Endothelial cell of umbilical vein (primary cell): ENCODE measurements around the gene TNS2. TPM values are rescaled to one million over a fixed set of nuclear protein-coding genes. Genes with fewer than 3 reads are reported as not detected.
A peak's percentile ranks its signal among the peaks of the same experiment; 100 is the strongest.

Experiments
- BruUV-seq: library from RNA; stranded (reverse); fragments of 400-500 nt; replicated peaks from 2 replicates; lab custom pipeline; 2021; lab: Mats Ljungman, UMichigan
- CTCF ChIA-PET: fragments of 300-600, 350-600 bp; sonication (Branson Sonifier 250); formaldehyde crosslinking; loops from one replicate; lab custom pipeline; 2021; ENCODE audit warnings: antibody characterized with exemption, inconsistent platforms; lab: Charles Lee
- POLR2A ChIA-PET: fragments of 300-600, 350-600 bp; sonication (Branson Sonifier 250); formaldehyde crosslinking; loops from one replicate; lab custom pipeline; 2021; ENCODE audit warnings: antibody characterized with exemption, inconsistent platforms; lab: Charles Lee
- DNase-seq: peaks from one replicate; pipeline ENCODE4 v3.0.0-alpha.2; 2011; ENCODE audit warnings: low read depth, low spot score
- FAIRE-seq: peaks from 2 replicates; lab custom pipeline; 2011; peaks lifted over from hg19 to GRCh38; lab: Jason Lieb, UNC
- H2AFZ ChIP-seq: 2 replicates; pipeline ENCODE4 v1.6.0; 2012; ENCODE audit warnings: low read depth, low read length, control low read depth, inconsistent platforms
- H3K27ac ChIP-seq: 2 replicates; pipeline ENCODE4 v1.5.1; 2011; ENCODE audit warnings: low read depth, mild to moderate bottlenecking, control low read depth, low read length, moderate library complexity; ENCODE audit not compliant: insufficient read depth
- H3K27me3 ChIP-seq, 2 experiments: 2 replicates each; pipeline versions ENCODE4 v1.6.0 to v1.6.1; 2011; ENCODE audit warnings: low read length in 2 of 2, mixed read lengths in 1 of 2; ENCODE audit not compliant: control insufficient read depth in 2 of 2, insufficient read depth in 2 of 2
- H3K36me3 ChIP-seq, 2 experiments: 2 replicates in 1 of 2; 3 replicates in 1 of 2; pipeline ENCODE4 v1.5.1; 2011; ENCODE audit warnings: low read length in 2 of 2, mild to moderate bottlenecking in 1 of 2, moderate library complexity in 1 of 2; ENCODE audit not compliant: control insufficient read depth in 2 of 2, insufficient read depth in 2 of 2; ENCODE audit errors: extremely low read depth in 1 of 2
- H3K4me1 ChIP-seq: 3 replicates; pipeline ENCODE4 v1.5.1; 2011; ENCODE audit warnings: mild to moderate bottlenecking, low read length; ENCODE audit not compliant: control insufficient read depth, insufficient read depth; ENCODE audit errors: extremely low read depth
- H3K4me2 ChIP-seq: 2 replicates; pipeline ENCODE4 v1.6.1; 2011; ENCODE audit warnings: low read length, control low read depth, mixed read lengths; ENCODE audit not compliant: insufficient read depth
- H3K4me3 ChIP-seq, 3 experiments: fragments of 200-600 bp in 1 of 3; sonication (generic), shearing (Covaris generic) in 1 of 3; replicated peaks in 1 of 3; 2 replicates each; pipeline ENCODE4 v1.5.1; 2011 to 2016; ENCODE audit warnings: control low read depth in 3 of 3, low read length in 3 of 3, mild to moderate bottlenecking in 2 of 3, inconsistent platforms in 1 of 3, low read depth in 1 of 3, moderate library complexity in 1 of 3; ENCODE audit not compliant: insufficient read depth in 1 of 3
- H3K79me2 ChIP-seq: 2 replicates; pipeline ENCODE4 v1.6.0; 2012; ENCODE audit warnings: low read length, inconsistent platforms; ENCODE audit not compliant: control insufficient read depth, insufficient read depth
- H3K9ac ChIP-seq: replicated peaks from 2 replicates; pipeline ENCODE3; 2011; ENCODE audit warnings: low read length, control low read depth; ENCODE audit not compliant: insufficient read depth; ENCODE audit errors: extremely low read depth
- H3K9me1 ChIP-seq: replicated peaks from 3 replicates; pipeline ENCODE4 v1.6.0; 2011; ENCODE audit warnings: mild to moderate bottlenecking, low read length; ENCODE audit not compliant: control insufficient read depth, insufficient read depth; ENCODE audit errors: extremely low read depth
- H3K9me3 ChIP-seq: replicated peaks from 2 replicates; pipeline ENCODE4 v1.5.1; 2012; ENCODE audit warnings: low read length, inconsistent platforms; ENCODE audit not compliant: control insufficient read depth, insufficient read depth
- H4K20me1 ChIP-seq: replicated peaks from 2 replicates; pipeline ENCODE3; 2011; ENCODE audit warnings: mild to moderate bottlenecking, low read length; ENCODE audit not compliant: control insufficient read depth, insufficient read depth; ENCODE audit errors: extremely low read depth
- EZH2 ChIP-seq: IDR thresholded peaks from 2 replicates; pipeline ENCODE4 v1.6.1; 2012; ENCODE audit warnings: borderline replicate concordance, low read depth, mild to moderate bottlenecking, moderate library complexity, low read length, inconsistent platforms; ENCODE audit not compliant: severe bottlenecking
- FOS ChIP-seq: IDR thresholded peaks from 2 replicates; pipeline ENCODE4 v1.6.1; 2011; ENCODE audit warnings: mild to moderate bottlenecking, low read length, moderate library complexity, borderline replicate concordance; ENCODE audit not compliant: insufficient read depth
- GATA2 ChIP-seq: IDR thresholded peaks from 2 replicates; pipeline ENCODE4 v1.7.0; 2011; ENCODE audit warnings: low read depth, mild to moderate bottlenecking, moderate library complexity, mixed read lengths, low read length; ENCODE audit not compliant: insufficient read length, insufficient read depth
- MAX ChIP-seq: IDR thresholded peaks from 2 replicates; pipeline ENCODE4 v1.6.1; 2011; ENCODE audit not compliant: insufficient read depth, insufficient read length
- dilution Hi-C: fragments of 300-500 bp; cut with MboI; formaldehyde crosslinking; loops from one replicate; pipeline ENCODE4 v1.15.0; 2019; ENCODE audit warnings: low sequenced_read_pairs; ENCODE audit not compliant: extremely low pct_ligation_motif_present
- intact Hi-C: fragments of 100-400 bp; cut with micrococcal nuclease; formaldehyde crosslinking; loops from one replicate; pipeline ENCODE4 v1.10.0; 2022
- polyA plus RNA-seq, 4 experiments: library from polyadenylated mRNA; depleted of rRNA in 3 of 4; stranded (reverse) in 3 of 4; unstranded in 1 of 4; fragments of >200 nt; gene quantifications; 2 replicates each; pipeline versions ENCODE4 v1.2.1 to v1.2.3, GENCODE V29; 2011 to 2012; ENCODE audit warnings: missing spikeins in 1 of 4
- total RNA-seq: library from RNA; stranded (reverse); gene quantifications from 2 replicates; pipeline ENCODE4 v1.2.3, GENCODE V29; 2021

Gene TNS2
- total and polyA plus RNA-seq, 2 donors (not counting 3 experiments of a cell fraction or from before 2014, with no cell fraction given): 84.5 to 106 TPM

GRCh38 chr12:53077030-53077429 is 27.2 kb downstream of the TNS2 start:
- H3K79me2 ChIP-seq: peaks cover 11% of the 10 kb centered on the region
- no peak overlapping the region for H3K27ac ChIP-seq
- no peak for DNase-seq
- H3K9ac ChIP-seq: no peak overlapping the region
- H3K9me3 ChIP-seq: no peaks in the 10 kb centered on the region
- H3K36me3 ChIP-seq: peaks cover 0 to 22% of the 10 kb centered on the region in 2 experiments
- POLR2A ChIA-PET: no interaction called here
- no peak overlapping the region for H2AFZ ChIP-seq
- no peaks in the 10 kb centered on the region for H3K9me1 ChIP-seq
- dilution Hi-C loops: no loop called here
- BruUV-seq: no TSS peak
- CTCF ChIA-PET: interaction anchor here (1.0 to 6.4 kb wide), 2 partner anchors 10 to 120 kb away, joined by 3 to 91 read pairs; no protein-coding TSS in a partner anchor
- intact Hi-C loops: no loop called here
- no peaks in the 10 kb centered on the region for H4K20me1 ChIP-seq
- H3K4me2 ChIP-seq: no peak overlapping the region
- peaks cover 18% of the 10 kb centered on the region for H3K4me1 ChIP-seq
- TF ChIP-seq MAX: no peak
- H3K27me3 ChIP-seq: no peaks in the 10 kb centered on the region
- FAIRE-seq: no peak
- no peak overlapping the region for H3K4me3 ChIP-seq

DNA sequence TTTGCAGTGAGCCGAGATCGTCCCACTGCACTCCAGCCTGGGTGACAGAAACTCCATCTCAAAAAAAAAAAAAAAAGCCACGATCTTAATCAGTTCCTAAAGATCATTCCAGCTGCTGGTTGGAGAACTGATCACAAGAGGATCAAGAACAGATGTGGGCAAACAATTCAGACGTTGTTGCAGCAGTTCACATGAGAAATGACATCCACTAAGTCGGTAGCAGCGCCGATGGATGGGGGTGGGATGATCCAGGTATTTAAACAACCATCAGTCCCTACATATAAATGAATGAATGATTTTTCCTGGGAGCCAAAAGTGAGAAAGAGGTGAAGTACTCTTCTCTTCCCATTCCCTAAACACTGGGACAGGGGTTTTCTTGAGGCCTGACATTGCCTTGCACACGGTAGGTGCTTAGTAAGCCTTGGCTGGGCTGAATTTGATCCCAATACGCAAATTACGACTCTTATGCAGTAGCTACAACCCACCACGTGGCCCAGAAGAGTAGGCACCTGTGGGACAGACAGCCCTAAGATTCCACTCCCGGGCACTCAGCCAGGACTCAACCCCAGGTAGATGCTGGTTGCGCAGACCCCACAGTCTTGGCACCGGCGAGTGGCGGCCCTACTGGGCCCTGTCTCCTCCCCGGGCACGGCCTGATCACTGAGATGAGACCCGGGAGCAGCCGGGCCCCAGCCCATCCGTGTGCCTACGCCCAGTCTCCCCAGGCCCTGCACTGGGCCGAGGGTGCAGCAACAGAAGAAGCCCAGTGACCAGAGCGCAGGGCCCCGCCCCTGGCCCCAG is 28.8 kb downstream of the TNS2 start:
- intact Hi-C loops: loop anchor here (1.0 to 2.0 kb wide), 3 partner anchors 21 to 102 kb away; partner anchors contain the start of genes CSAD and ZNF740
- H3K9me1 ChIP-seq: no peaks in the 10 kb centered on the region
- ChIA-PET CTCF (interaction anchor here (0.6 to 6.4 kb wide), 12 partner anchors 10 to 119 kb away, joined by 3 to 91 read pairs (median 4); partner anchors contain the start of genes CSAD, IGFBP6, SOAT2 and ZNF740), POLR2A (interaction anchor here (0.6 to 1.1 kb wide), 7 partner anchors 10 to 117 kb away, joined by 3 to 5 read pairs (median 3); partner anchors contain the start of genes CSAD and IGFBP6)
- peaks cover 9% of the 10 kb centered on the region for H3K4me1 ChIP-seq
- H3K4me2 ChIP-seq: peak overlapping the region; percentile 91
- H3K27me3 ChIP-seq: no peaks in the 10 kb centered on the region
- FAIRE-seq (peak; percentile 59), DNase-seq (no peak)
- H3K9ac ChIP-seq: peak overlapping the region; percentile 81
- peak overlapping the region; percentile 68 to 87 (median 80) for H3K4me3 ChIP-seq
- H4K20me1 ChIP-seq: no peaks in the 10 kb centered on the region
- no peaks in the 10 kb centered on the region for H3K9me3 ChIP-seq
- H2AFZ ChIP-seq: peak overlapping the region; percentile 78
- dilution Hi-C loops: no loop called here
- BruUV-seq: TSS peak; percentile 42
- peaks cover 0 to 22% of the 10 kb centered on the region in 2 experiments for H3K36me3 ChIP-seq
- peak overlapping the region; percentile 38 for H3K27ac ChIP-seq
- peaks cover 11% of the 10 kb centered on the region for H3K79me2 ChIP-seq
- TF ChIP-seq EZH2: no peak
- no peak for TF ChIP-seq FOS
- no peak for TF ChIP-seq GATA2
- TF ChIP-seq MAX: peak; percentile 56
